ENCODE results near the gene RNF220. TPM values are rescaled to one million over a fixed set of nuclear protein-coding genes. Genes with fewer than 3 reads are reported as not detected.

The RNF220 gene
- total RNA-seq, 1 donor, result 53.2 TPM

- H2AFZ ChIP-seq (ENCODE audit: low read length), result no peak overlapping the region
- no peak overlapping the region for H3K4me3 ChIP-seq (ENCODE audit: insufficient read depth, low read length)
- H3K27me3 ChIP-seq (ENCODE audit: insufficient read depth, low read length), result peaks cover 14% of the 10 kb centered on the region
- H3K4me1 ChIP-seq (ENCODE audit: insufficient read depth, low read length), result peaks cover 11% of the 10 kb centered on the region
- H3K9me3 ChIP-seq (ENCODE audit: low read depth, low read length), result no peaks in the 10 kb centered on the region
- no peaks in the 10 kb centered on the region for H3K79me2 ChIP-seq (ENCODE audit: insufficient read depth, low read length)
- TF ChIP-seq CTCF (IDR thresholded peaks at IDR 0.05; ENCODE audit: extremely low read depth, low read depth, low read length), result no peak
- no peaks in the 10 kb centered on the region for H4K20me1 ChIP-seq (ENCODE audit: insufficient read depth, low read length)
- DNase-seq (ENCODE audit: insufficient read length, low spot score, missing footprints), result peak; percentile 60
- peak overlapping the region; percentile 31 for H3K4me2 ChIP-seq (ENCODE audit: insufficient read depth, low read length)
- H3K36me3 ChIP-seq (ENCODE audit: insufficient read depth, low read length), result no peaks in the 10 kb centered on the region
- H3K27ac ChIP-seq (ENCODE audit: low read depth, low read length), result no peak overlapping the region
Observed at GRCh38 chr1:44553127-44553758, 148.2 kb downstream of the RNF220 start.

- H2AFZ ChIP-seq (ENCODE audit: low read length), result no peak overlapping the region
- no peaks in the 10 kb centered on the region for H3K9me3 ChIP-seq (ENCODE audit: low read depth, low read length)
- H3K79me2 ChIP-seq (ENCODE audit: insufficient read depth, low read length), result no peaks in the 10 kb centered on the region
- DNase-seq (ENCODE audit: insufficient read length, low spot score, missing footprints), result peak; percentile 94
- H3K4me1 ChIP-seq (ENCODE audit: insufficient read depth, low read length), result peaks cover 11% of the 10 kb centered on the region
- peak overlapping the region; percentile 31 for H3K4me2 ChIP-seq (ENCODE audit: insufficient read depth, low read length)
- no peak overlapping the region for H3K4me3 ChIP-seq (ENCODE audit: insufficient read depth, low read length)
- H4K20me1 ChIP-seq (ENCODE audit: insufficient read depth, low read length), result no peaks in the 10 kb centered on the region
- TF ChIP-seq CTCF (IDR thresholded peaks at IDR 0.05; ENCODE audit: extremely low read depth, low read depth, low read length), result no peak
- H3K27me3 ChIP-seq (ENCODE audit: insufficient read depth, low read length), result peaks cover 16% of the 10 kb centered on the region
- no peak overlapping the region for H3K27ac ChIP-seq (ENCODE audit: low read depth, low read length)
- no peaks in the 10 kb centered on the region for H3K36me3 ChIP-seq (ENCODE audit: insufficient read depth, low read length)
Observed at GRCh38 chr1:44553771-44554170, 148.7 kb downstream of the RNF220 start.

- H3K27me3 ChIP-seq (ENCODE audit: insufficient read depth, low read length), result peaks cover 26% of the 10 kb centered on the region
- H3K4me2 ChIP-seq (ENCODE audit: insufficient read depth, low read length), result no peak overlapping the region
Observed at GRCh38 chr1:44554706-44555105, 149.7 kb downstream of the RNF220 start.

More at GRCh38 chr1:44554706-44555105, 149.7 kb downstream of the RNF220 start:
- no peak for TF ChIP-seq CTCF (IDR thresholded peaks at IDR 0.05; ENCODE audit: extremely low read depth, low read depth, low read length)
- no peaks in the 10 kb centered on the region for H4K20me1 ChIP-seq (ENCODE audit: insufficient read depth, low read length)
- no peak overlapping the region for H2AFZ ChIP-seq (ENCODE audit: low read length)
- H3K4me1 ChIP-seq (ENCODE audit: insufficient read depth, low read length), result peaks cover 11% of the 10 kb centered on the region
- no peaks in the 10 kb centered on the region for H3K79me2 ChIP-seq (ENCODE audit: insufficient read depth, low read length)
- peak; percentile 37 for DNase-seq (ENCODE audit: insufficient read length, low spot score, missing footprints)
- H3K4me3 ChIP-seq (ENCODE audit: insufficient read depth, low read length), result no peak overlapping the region
- no peaks in the 10 kb centered on the region for H3K9me3 ChIP-seq (ENCODE audit: low read depth, low read length)
- H3K36me3 ChIP-seq (ENCODE audit: insufficient read depth, low read length), result no peaks in the 10 kb centered on the region
- H3K27ac ChIP-seq (ENCODE audit: low read depth, low read length), result no peak overlapping the region

Data from osteoblast (primary cell).